GM23338 (cell line): ENCODE data around the gene RPP25. TPM values are rescaled to one million over a fixed set of nuclear protein-coding genes. Genes with fewer than 3 reads are reported as not detected.

Experiments
- ATAC-seq: fragments of 200-7000 bp; cut with Tn5 transposase; 3 replicates; pipeline ENCODE4 v1.9.1; 2020
- DNase-seq: peaks from one replicate; pipeline ENCODE4 v3.0.0-alpha.2; 2015; ENCODE audit warnings: low spot score
- H2AFZ ChIP-seq: fragments of 200-600 bp; sonication (generic); 2 replicates; pipeline ENCODE4 v1.8.0; 2016; ENCODE audit warnings: antibody characterized with exemption, mild to moderate bottlenecking, moderate library complexity
- H3F3A ChIP-seq: fragments of 200-600 bp; sonication (generic); replicated peaks from 2 replicates; pipeline ENCODE4 v1.8.0; 2017; ENCODE audit warnings: antibody characterized with exemption, mixed run types, low read depth
- H3K27ac ChIP-seq: fragments of 200-600 bp; sonication (generic); 2 replicates; pipeline ENCODE4 v1.6.1; 2016; ENCODE audit warnings: low read depth
- H3K27me3 ChIP-seq: fragments of 200-600 bp; sonication (generic); 2 replicates; pipeline ENCODE4 v1.8.0; 2016; ENCODE audit warnings: mild to moderate bottlenecking, mixed run types, moderate library complexity; ENCODE audit not compliant: insufficient read depth
- H3K36me3 ChIP-seq: fragments of 200-600 bp; sonication (generic); 2 replicates; pipeline ENCODE4 v1.8.0; 2016; ENCODE audit warnings: mild to moderate bottlenecking; ENCODE audit not compliant: insufficient read depth
- H3K4me1 ChIP-seq: fragments of 200-600 bp; sonication (generic); 2 replicates; pipeline ENCODE4 v1.8.0; 2016; ENCODE audit warnings: mild to moderate bottlenecking, moderate library complexity; ENCODE audit not compliant: insufficient read depth
- H3K4me2 ChIP-seq: fragments of 200-600 bp; sonication (generic); 2 replicates; pipeline ENCODE4 v1.7.1; 2017; ENCODE audit warnings: mixed run types
- H3K4me3 ChIP-seq: fragments of 200-600 bp; sonication (generic); 2 replicates; pipeline ENCODE4 v1.6.1; 2016; ENCODE audit warnings: mixed run types
- H3K79me2 ChIP-seq: fragments of 200-600 bp; sonication (generic); replicated peaks from 2 replicates; pipeline ENCODE4 v1.8.0; 2017; ENCODE audit warnings: mild to moderate bottlenecking; ENCODE audit not compliant: insufficient read depth
- H3K9me2 ChIP-seq: fragments of 200-600 bp; sonication (generic); 2 replicates; pipeline ENCODE4 v1.8.0; 2017; ENCODE audit not compliant: insufficient read depth
- H4K20me1 ChIP-seq: fragments of 200-600 bp; sonication (generic); replicated peaks from 2 replicates; pipeline ENCODE4 v1.8.0; 2017; ENCODE audit warnings: mild to moderate bottlenecking; ENCODE audit not compliant: insufficient read depth
- H3K27ac Mint-ChIP-seq: 2 replicates; pipeline ENCODE4 v1.8.0; 2020; ENCODE audit warnings: inconsistent platforms, mild to moderate bottlenecking, moderate library complexity, mixed read lengths
- H3K27me3 Mint-ChIP-seq: 3 replicates; pipeline ENCODE4 v1.8.0; 2022; ENCODE audit warnings: low read depth, mild to moderate bottlenecking, moderate library complexity, mixed read lengths, inconsistent platforms; ENCODE audit not compliant: insufficient read depth, poor library complexity
- H3K36me3 Mint-ChIP-seq: 3 replicates; pipeline ENCODE4 v1.8.0; 2021; ENCODE audit warnings: low read depth, mild to moderate bottlenecking, inconsistent platforms, moderate library complexity, mixed read lengths
- H3K4me1 Mint-ChIP-seq: 3 replicates; pipeline ENCODE4 v1.8.0; 2020; ENCODE audit warnings: mild to moderate bottlenecking, inconsistent platforms, mixed read lengths
- H3K4me3 Mint-ChIP-seq: 3 replicates; pipeline ENCODE4 v1.8.0; 2021; ENCODE audit warnings: moderate library complexity, mild to moderate bottlenecking, inconsistent platforms, mixed read lengths
- H3K9me3 Mint-ChIP-seq: 3 replicates; pipeline ENCODE4 v1.8.0; 2020; ENCODE audit warnings: moderate library complexity, mild to moderate bottlenecking, inconsistent platforms, mixed read lengths
- CREB1 ChIP-seq: fragments of 250-450 bp; sonication (Bioruptor Pico); IDR thresholded peaks from 2 replicates; pipeline ENCODE4 v1.5.0; 2020; ENCODE audit warnings: low read depth, mild to moderate bottlenecking, moderate library complexity
- ETS1 ChIP-seq: IDR thresholded peaks from 2 replicates; pipeline ENCODE4 v1.6.1; 2016; ENCODE audit warnings: antibody characterized with exemption
- EZH2phosphoT487 ChIP-seq: fragments of 200-600 bp; sonication (generic); IDR thresholded peaks from one replicate; pipeline ENCODE4 v1.8.1; 2018; ENCODE audit warnings: antibody characterized with exemption; ENCODE audit not compliant: unreplicated experiment
- JUNB ChIP-seq: IDR thresholded peaks from one replicate; pipeline ENCODE4 v1.6.1; 2016; ENCODE audit warnings: antibody characterized with exemption; ENCODE audit not compliant: unreplicated experiment
- STAT1 ChIP-seq: IDR thresholded peaks from one replicate; pipeline ENCODE4 v1.6.1; 2016; ENCODE audit warnings: antibody characterized with exemption; ENCODE audit not compliant: unreplicated experiment
- ZNF114 ChIP-seq: fragments of 250-450 bp; sonication (Bioruptor Pico); IDR thresholded peaks from 2 replicates; pipeline ENCODE4 v1.5.0; 2020; ENCODE audit warnings: mild to moderate bottlenecking, moderate library complexity
- ZNF331 ChIP-seq: fragments of 250-450 bp; sonication (Bioruptor Pico); IDR thresholded peaks from 2 replicates; pipeline ENCODE4 v1.5.0; 2020; ENCODE audit warnings: low read depth, mild to moderate bottlenecking, moderate library complexity
- ZNF462 ChIP-seq: fragments of 250-450 bp; sonication (Bioruptor Pico); IDR thresholded peaks from 2 replicates; pipeline ENCODE4 v1.5.0; 2020; ENCODE audit warnings: mild to moderate bottlenecking, moderate library complexity
- polyA plus RNA-seq: library from polyadenylated mRNA; unstranded; fragments of >200 nt; fragmentation: Nextera tagmentation; extraction: Ambion mirVana; gene quantifications from 2 replicates; pipeline ENCODE4 v1.2.1, GENCODE V29; 2016
- total RNA-seq: library from RNA; depleted of rRNA; stranded (reverse); fragments of >200 nt; shearing (Covaris generic); gene quantifications from 2 replicates; pipeline ENCODE4 v1.2.3, GENCODE V29; 2014

RPP25 gene
- total and polyA plus RNA-seq, 2 experiments from 2014 or later: 14.8 to 18.8 TPM

- no peak overlapping the region for H3K4me2 ChIP-seq
- Mint-ChIP-seq H3K9me3 (no peaks in the 10 kb centered on the region; the same call in 1 of the 3 replicates), H3K27me3 (peaks cover 26% of the 10 kb centered on the region), H3K27ac (no peak overlapping the region), H3K4me1 (peaks cover 30% of the 10 kb centered on the region), H3K36me3 (peaks cover 7% of the 10 kb centered on the region; the same call in 2 of the 3 replicates), H3K4me3 (no peak overlapping the region; the same call in 2 of the 3 replicates)
- DNase-seq: no peak
- no peaks in the 10 kb centered on the region; the same call in 1 of the 2 replicates for H3F3A ChIP-seq
- peaks cover 17% of the 10 kb centered on the region for H3K27me3 ChIP-seq
- peaks cover 22% of the 10 kb centered on the region for H3K4me1 ChIP-seq
- no peaks in the 10 kb centered on the region for H3K9me2 ChIP-seq
- H3K79me2 ChIP-seq: peaks cover 12% of the 10 kb centered on the region
- H2AFZ ChIP-seq: no peak overlapping the region
- H3K36me3 ChIP-seq: no peaks in the 10 kb centered on the region
- H3K4me3 ChIP-seq: no peak overlapping the region
- H4K20me1 ChIP-seq: peaks cover 13% of the 10 kb centered on the region
- no peak overlapping the region for H3K27ac ChIP-seq
- ATAC-seq: no peak
- TF ChIP-seq ETS1 (no peak), ZNF114 (CRISPR knock-in tag) (no peak), CREB1 (CRISPR knock-in tag) (no peak), JUNB (no peak), ZNF331 (no peak), STAT1 (no peak), EZH2phosphoT487 (no peak), ZNF462 (no peak)
Measured at GRCh38 chr15:74951006-74951405, 5.6 kb downstream of the RPP25 start.
